Body of pancreas (tissue), 4 donors: ENCODE results near the gene CCL11.

Experiments used
- CTCF ChIP-seq, 7 experiments: fragments of 450-650 bp in 4 of 7; fragments of 200-600 bp in 3 of 7; sonication (generic) in 3 of 7; IDR thresholded peaks; one replicate each; pipeline ENCODE4 v1.5.1; 2016 to 2019; ENCODE audit warnings: antibody characterized with exemption in 7 of 7
- POLR2A ChIP-seq, 3 donors: fragments of 450-650 bp; IDR thresholded peaks; one replicate each; pipeline ENCODE4 v1.6.1; 2016; ENCODE audit warnings: antibody characterized with exemption in 3 of 3, mild to moderate bottlenecking in 2 of 3

GRCh38 chr17:34287875-34288274, 2.3 kb downstream of the CCL11 start:
- no peak for TF ChIP-seq CTCF (IDR thresholded peaks at IDR 0.05)
- TF ChIP-seq POLR2A (IDR thresholded peaks at IDR 0.05), result no peak
